Calu3 (cell line): Measurements from ENCODE around the gene NME3. TPM values are rescaled to one million over a fixed set of nuclear protein-coding genes. Genes with fewer than 3 reads are reported as not detected.

ENCODE experiments used
- BruUV-seq: library from RNA; stranded (reverse); fragments of 400-500 nt; replicated peaks from 2 replicates; lab custom pipeline; 2021; lab: Mats Ljungman, UMichigan
- CTCF ChIA-PET: fragments of 300-600 bp; sonication (Branson Sonifier 250); formaldehyde crosslinking; loops from one replicate; lab custom pipeline; 2022; ENCODE audit warnings: antibody characterized with exemption; lab: Charles Lee
- DNase-seq: peaks from one replicate; pipeline ENCODE4 v3.0.0; 2022
- H3K27ac Mint-ChIP-seq: one replicate; pipeline ENCODE4 v1.8.0; 2022; ENCODE audit warnings: mixed read lengths; ENCODE audit not compliant: unreplicated experiment
- H3K27me3 Mint-ChIP-seq: one replicate; pipeline ENCODE4 v1.8.0; 2022; ENCODE audit warnings: mixed read lengths; ENCODE audit not compliant: unreplicated experiment
- H3K36me3 Mint-ChIP-seq: one replicate; pipeline ENCODE4 v1.8.0; 2022; ENCODE audit warnings: mild to moderate bottlenecking, moderate library complexity, mixed read lengths; ENCODE audit not compliant: insufficient read depth, unreplicated experiment
- H3K4me1 Mint-ChIP-seq: one replicate; pipeline ENCODE4 v1.8.0; 2022; ENCODE audit warnings: mild to moderate bottlenecking, low read depth, mixed read lengths; ENCODE audit not compliant: unreplicated experiment
- H3K4me3 Mint-ChIP-seq: one replicate; pipeline ENCODE4 v1.8.0; 2022; ENCODE audit warnings: mild to moderate bottlenecking, low read depth, moderate library complexity, mixed read lengths; ENCODE audit not compliant: unreplicated experiment
- H3K9me3 Mint-ChIP-seq: one replicate; pipeline ENCODE4 v1.8.0; 2022; ENCODE audit warnings: low read depth, mixed read lengths; ENCODE audit not compliant: unreplicated experiment
- intact Hi-C: fragments of 100-400 bp; cut with micrococcal nuclease; formaldehyde crosslinking; loops from one replicate; pipeline ENCODE4 v1.10.0; 2022; ENCODE audit not compliant: unreplicated experiment
- total RNA-seq: library from RNA; stranded (reverse); gene quantifications from 2 replicates; pipeline ENCODE4 v1.2.3, GENCODE V29; 2022
- TF ChIP-seq, protein P1 (sequence below): fragments of 200-600 bp; IDR thresholded peaks from one replicate; pipeline ENCODE4 v1.8.0; 2022; ENCODE audit warnings: antibody characterized with exemption; ENCODE audit not compliant: unreplicated experiment

The NME3 gene
- total RNA-seq, 1 experiment from 2014 or later, result 64.3 TPM

DNA sequence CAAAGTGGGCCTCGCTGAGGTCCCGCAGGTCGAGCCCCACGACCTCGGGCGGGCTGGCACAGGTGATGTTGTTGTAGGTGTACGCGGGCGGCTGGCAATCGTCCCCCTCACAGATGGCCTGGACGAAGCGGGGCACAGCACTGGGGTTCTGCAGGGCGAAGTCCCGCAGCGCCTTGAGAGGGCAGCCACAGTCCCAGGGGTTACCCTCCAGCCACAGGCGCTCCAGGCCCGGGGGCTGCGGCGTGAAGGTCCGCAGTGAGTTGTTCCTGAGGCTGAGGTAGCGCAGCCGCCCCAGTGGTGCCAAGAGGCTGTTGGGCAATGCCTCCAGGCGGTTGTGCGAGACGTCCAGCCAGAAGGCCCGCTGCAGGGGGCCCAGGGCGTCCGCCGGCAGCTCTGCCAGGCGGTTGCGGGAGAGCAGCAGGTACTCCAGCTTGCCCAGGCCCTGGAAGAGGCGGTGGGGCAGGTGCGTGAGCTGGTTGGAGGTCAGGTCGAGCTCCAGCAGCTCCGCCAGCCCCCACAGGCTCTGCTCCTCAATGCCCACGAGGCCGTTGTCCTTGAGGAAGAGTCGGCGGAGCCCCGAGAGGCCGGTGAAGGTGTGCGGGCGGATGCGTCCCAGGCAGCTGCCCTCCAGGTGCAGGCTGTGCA lies 19.4 kb upstream of the NME3 start:
- intact Hi-C loops, result no loop called here
- no peaks in the 10 kb centered on the region for H3K4me1 Mint-ChIP-seq
- CTCF ChIA-PET, result no interaction called here
- H3K4me3 Mint-ChIP-seq, result no peak overlapping the region
- H3K27me3 Mint-ChIP-seq, result no peaks in the 10 kb centered on the region
- H3K27ac Mint-ChIP-seq, result no peak overlapping the region
- H3K36me3 Mint-ChIP-seq, result peaks cover 44% of the 10 kb centered on the region
- TF ChIP-seq, protein P1, sequence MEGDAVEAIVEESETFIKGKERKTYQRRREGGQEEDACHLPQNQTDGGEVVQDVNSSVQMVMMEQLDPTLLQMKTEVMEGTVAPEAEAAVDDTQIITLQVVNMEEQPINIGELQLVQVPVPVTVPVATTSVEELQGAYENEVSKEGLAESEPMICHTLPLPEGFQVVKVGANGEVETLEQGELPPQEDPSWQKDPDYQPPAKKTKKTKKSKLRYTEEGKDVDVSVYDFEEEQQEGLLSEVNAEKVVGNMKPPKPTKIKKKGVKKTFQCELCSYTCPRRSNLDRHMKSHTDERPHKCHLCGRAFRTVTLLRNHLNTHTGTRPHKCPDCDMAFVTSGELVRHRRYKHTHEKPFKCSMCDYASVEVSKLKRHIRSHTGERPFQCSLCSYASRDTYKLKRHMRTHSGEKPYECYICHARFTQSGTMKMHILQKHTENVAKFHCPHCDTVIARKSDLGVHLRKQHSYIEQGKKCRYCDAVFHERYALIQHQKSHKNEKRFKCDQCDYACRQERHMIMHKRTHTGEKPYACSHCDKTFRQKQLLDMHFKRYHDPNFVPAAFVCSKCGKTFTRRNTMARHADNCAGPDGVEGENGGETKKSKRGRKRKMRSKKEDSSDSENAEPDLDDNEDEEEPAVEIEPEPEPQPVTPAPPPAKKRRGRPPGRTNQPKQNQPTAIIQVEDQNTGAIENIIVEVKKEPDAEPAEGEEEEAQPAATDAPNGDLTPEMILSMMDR, result no peak
- BruUV-seq, result no TSS peak
- DNase-seq, result no peak
- no peaks in the 10 kb centered on the region for H3K9me3 Mint-ChIP-seq

DNA sequence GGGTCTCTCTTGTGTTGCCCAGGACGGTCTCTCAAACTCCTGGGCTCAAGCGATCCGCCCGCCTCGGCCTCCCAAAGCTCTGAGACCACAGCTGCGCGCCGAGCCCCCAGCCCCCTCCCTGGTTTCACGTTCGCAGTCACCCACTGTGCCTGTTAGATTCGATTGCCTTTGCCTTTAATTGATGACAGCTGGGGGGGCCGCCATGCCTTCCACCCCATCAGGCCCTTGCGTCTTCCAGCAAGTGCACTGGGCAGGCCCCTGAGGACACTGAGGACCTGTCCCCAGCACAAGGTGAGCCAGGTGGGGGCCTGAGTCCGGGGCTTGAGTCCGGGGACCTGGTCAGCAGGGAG lies 18.9 kb upstream of the NME3 start:
- BruUV-seq, result no TSS peak
- Mint-ChIP-seq H3K36me3 (peaks cover 48% of the 10 kb centered on the region), H3K4me1 (no peaks in the 10 kb centered on the region), H3K9me3 (no peaks in the 10 kb centered on the region), H3K27me3 (no peaks in the 10 kb centered on the region), H3K27ac (no peak overlapping the region), H3K4me3 (no peak overlapping the region)
- DNase-seq, result no peak
- intact Hi-C loops, result no loop called here
- CTCF ChIA-PET, result no interaction called here
- TF ChIP-seq, protein P1, result no peak

DNA sequence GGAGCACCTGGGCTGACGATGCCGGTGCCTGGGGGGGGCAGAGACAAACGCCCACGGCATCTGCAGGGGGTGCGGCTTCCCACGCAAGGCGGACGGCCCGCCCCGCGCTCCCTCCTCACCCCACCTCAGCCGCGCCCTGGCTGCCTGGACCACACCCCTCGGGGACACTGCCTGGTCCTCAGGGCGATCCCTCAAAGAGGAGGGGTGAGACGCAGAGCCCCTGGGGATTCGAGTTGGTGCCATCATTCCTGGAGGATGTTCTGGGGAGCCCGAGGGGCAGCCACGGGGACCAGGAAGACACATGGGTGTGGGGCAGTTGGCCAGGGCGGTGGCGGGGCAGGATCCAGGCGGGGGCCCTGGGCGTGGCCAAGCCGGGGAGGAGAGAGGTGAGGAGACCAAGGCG lies 18.3 kb upstream of the NME3 start:
- TF ChIP-seq, protein P1, result no peak
- CTCF ChIA-PET, result no interaction called here
- H3K9me3 Mint-ChIP-seq, result no peaks in the 10 kb centered on the region
- DNase-seq, result no peak
- peaks cover 51% of the 10 kb centered on the region for H3K36me3 Mint-ChIP-seq
- no TSS peak for BruUV-seq
- H3K27ac Mint-ChIP-seq, result no peak overlapping the region
- no peaks in the 10 kb centered on the region for H3K4me1 Mint-ChIP-seq
- intact Hi-C loops, result no loop called here
- H3K4me3 Mint-ChIP-seq, result no peak overlapping the region
- no peaks in the 10 kb centered on the region for H3K27me3 Mint-ChIP-seq

DNA sequence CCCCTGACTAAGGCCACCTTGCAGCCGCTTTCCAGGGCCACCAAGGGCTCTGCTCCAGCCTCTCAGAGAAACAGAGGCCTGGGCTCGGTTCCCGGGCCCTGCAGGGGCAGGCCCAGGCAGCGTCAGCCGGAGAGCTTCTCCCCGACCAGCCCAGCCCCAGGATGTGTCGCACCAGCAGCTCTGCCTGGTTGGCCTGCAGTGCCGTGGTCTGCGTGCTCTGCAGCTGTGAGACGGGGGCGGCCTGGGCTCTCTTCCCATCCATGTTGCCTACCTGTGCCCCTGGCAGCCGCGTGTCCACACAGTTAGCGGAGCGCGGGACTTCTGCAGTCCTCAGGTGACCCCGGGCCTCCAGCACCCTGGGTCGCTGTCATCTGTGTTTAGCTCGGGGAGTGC lies 17.4 kb upstream of the NME3 start:
- H3K4me3 Mint-ChIP-seq, result no peak overlapping the region
- CTCF ChIA-PET, result no interaction called here
- no peak for DNase-seq
- no peaks in the 10 kb centered on the region for H3K4me1 Mint-ChIP-seq
- no TSS peak for BruUV-seq
- H3K9me3 Mint-ChIP-seq, result no peaks in the 10 kb centered on the region
- TF ChIP-seq, protein P1, result no peak
- peaks cover 52% of the 10 kb centered on the region for H3K36me3 Mint-ChIP-seq
- intact Hi-C loops, result no loop called here
- no peaks in the 10 kb centered on the region for H3K27me3 Mint-ChIP-seq
- H3K27ac Mint-ChIP-seq, result no peak overlapping the region
